CD4-positive, alpha-beta T cell treated with Interleukin-15 for 1 hour (primary cell): ENCODE results near the gene ZNF512B.
A peak's percentile ranks its signal among the peaks of the same experiment; 100 is the strongest.
"Not testable (repeated sequence)": the region's sequence is repeated elsewhere in the genome, so short reads cannot be mapped to it uniquely, and the experiment has no call there.

Experiments
- DNase-seq: peaks from one replicate; pipeline ENCODE4 v3.0.0-alpha.2; 2020

The ZNF512B gene, protein sequence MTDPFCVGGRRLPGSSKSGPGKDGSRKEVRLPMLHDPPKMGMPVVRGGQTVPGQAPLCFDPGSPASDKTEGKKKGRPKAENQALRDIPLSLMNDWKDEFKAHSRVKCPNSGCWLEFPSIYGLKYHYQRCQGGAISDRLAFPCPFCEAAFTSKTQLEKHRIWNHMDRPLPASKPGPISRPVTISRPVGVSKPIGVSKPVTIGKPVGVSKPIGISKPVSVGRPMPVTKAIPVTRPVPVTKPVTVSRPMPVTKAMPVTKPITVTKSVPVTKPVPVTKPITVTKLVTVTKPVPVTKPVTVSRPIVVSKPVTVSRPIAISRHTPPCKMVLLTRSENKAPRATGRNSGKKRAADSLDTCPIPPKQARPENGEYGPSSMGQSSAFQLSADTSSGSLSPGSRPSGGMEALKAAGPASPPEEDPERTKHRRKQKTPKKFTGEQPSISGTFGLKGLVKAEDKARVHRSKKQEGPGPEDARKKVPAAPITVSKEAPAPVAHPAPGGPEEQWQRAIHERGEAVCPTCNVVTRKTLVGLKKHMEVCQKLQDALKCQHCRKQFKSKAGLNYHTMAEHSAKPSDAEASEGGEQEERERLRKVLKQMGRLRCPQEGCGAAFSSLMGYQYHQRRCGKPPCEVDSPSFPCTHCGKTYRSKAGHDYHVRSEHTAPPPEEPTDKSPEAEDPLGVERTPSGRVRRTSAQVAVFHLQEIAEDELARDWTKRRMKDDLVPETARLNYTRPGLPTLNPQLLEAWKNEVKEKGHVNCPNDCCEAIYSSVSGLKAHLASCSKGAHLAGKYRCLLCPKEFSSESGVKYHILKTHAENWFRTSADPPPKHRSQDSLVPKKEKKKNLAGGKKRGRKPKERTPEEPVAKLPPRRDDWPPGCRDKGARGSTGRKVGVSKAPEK

DNA sequence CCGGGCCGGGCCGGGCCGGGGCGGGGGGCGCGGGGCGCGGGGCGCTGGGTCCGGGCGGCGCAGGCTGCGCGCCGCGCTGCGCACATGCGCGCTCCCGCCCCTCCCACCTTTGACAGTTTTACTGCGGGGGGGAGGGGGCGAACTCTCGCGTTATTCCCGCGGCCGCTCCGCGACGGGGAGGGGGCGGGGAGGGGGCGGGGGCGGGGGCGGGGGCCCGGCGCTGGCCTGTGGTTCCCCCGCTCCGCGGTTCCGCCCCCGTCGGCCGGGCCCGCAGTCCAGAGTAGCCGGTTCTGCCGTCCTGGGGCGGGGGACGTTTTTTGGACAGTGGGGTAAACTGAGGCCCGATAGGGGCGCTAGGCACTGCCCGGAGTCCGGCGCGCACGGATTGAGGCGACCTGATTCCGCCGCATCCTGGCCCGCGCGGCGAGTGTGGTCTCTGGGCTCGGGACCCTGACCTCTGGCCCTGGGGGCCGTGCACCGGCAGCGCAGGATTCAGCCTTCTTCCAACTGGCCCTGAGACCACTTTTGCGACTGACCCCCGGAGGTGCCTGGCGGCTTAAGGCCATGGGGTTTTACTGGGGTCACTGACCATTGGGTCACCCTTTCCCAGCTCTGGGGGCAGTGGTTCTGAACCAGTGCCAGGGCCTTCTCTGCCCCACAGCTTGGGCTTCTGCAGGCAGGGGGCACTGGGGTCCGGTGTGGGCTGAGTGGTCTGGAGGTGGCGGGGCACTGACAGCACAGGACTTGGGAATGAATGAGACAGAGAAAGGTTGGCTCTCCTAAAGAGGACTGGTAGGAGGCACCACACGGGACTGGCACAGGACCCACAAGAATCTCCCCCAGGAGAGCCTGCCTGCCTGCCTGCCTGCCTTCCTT lies at the start of gene ZNF512B:
ZNF512B (minus strand) TSS at position 93 of the 876 bp plus-strand sequence. CDS start 1,980 bp downstream, outside the sequence.
- DNase-seq, result peak; percentile 64

DNA sequence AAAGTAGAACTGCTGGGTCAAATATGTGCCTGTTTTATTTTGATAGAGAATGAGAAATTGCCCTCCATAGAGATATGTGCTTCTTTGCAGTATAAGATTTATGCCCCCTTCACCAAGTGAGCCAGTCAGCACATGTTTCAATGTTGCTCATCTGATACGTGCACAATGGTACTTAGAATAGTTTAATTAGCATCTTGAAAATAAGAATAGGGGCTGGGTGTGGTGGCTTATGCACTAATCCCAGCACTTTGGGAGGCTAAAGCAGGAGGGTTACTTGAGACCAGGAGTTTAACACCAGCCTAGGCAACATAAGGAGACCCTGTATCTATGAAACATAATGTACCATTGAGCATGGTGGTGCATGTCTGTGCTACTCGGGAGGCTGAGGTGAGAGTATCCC lies 45.9 kb upstream of the ZNF512B start:
- DNase-seq, result no peak

DNA sequence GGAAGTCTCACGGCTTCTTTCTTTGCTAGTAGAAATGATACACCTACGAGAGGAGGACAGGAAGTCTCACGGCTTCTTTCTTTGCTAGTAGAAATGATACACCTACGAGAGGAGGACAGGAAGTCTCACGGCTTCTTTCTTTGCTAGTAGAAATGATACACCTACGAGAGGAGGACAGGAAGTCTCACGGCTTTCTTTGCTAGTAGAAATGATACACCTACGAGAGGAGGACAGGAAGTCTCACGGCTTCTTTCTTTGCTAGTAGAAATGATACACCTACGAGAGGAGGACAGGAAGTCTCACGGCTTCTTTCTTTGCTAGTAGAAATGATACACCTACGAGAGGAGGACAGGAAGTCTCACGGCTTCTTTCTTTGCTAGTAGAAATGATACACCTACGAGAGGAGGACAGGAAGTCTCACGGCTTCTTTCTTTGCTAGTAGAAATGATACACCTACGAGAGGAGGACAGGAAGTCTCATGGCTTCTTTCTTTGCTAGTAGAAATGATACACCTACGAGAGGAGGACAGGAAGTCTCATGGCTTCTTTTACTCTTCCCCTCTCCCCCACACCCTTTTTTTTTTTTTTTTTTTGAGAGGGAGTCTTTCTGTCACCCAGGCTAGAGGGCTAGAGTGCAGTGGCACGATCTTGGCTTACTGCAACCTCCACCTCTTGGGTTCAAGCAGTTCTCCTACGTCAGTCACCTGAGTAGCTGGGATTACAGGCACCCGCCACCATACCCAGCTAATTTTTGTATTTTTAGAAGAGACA lies 42.8 kb upstream of the ZNF512B start:
- not testable (repeated sequence) for DNase-seq

DNA sequence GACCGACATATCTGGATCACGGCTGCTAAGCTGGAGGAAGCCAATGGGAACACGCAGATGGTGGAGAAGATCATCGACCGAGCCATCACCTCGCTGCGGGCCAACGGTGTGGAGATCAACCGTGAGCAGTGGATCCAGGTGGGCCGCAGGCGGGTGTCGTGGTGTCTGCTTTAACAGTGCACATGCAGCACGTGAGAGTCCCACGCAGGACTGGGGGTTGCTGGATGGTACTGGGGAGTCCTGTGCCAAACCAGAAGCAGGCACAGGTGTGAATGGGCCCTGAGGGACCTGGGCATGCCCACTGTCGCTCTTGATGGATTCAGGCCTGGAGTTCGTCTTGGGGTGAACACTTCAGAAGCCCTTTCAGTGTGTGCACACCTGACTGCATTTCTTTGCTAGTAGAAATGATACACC lies 41.6 kb upstream of the ZNF512B start:
- DNase-seq, result no peak

DNA sequence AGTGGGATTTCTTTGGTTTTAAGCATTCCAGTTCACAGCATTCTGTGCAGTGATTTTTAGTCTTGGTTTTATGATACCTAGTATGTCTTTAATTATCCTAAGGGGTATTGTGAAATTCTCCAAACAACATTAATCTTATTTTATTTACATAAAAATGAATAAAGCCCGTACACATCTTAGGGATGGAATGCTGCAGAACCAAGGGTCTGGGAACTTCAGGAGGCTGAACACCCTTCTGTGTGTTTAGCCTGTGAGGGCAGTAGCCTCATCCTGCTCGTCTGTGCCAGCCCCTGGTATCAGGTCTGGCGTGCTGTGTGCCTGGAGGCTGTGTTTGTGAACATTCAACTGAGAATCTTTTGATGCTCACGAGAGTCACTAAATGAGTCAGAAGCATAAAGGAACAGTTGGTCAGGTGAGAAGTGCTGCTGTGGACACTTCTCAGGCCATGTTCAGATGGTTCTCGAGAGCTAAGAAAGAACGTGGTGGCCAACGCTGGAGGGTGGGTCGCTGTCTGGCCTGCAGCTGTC lies 41.0 kb upstream of the ZNF512B start:
- DNase-seq, result no peak

DNA sequence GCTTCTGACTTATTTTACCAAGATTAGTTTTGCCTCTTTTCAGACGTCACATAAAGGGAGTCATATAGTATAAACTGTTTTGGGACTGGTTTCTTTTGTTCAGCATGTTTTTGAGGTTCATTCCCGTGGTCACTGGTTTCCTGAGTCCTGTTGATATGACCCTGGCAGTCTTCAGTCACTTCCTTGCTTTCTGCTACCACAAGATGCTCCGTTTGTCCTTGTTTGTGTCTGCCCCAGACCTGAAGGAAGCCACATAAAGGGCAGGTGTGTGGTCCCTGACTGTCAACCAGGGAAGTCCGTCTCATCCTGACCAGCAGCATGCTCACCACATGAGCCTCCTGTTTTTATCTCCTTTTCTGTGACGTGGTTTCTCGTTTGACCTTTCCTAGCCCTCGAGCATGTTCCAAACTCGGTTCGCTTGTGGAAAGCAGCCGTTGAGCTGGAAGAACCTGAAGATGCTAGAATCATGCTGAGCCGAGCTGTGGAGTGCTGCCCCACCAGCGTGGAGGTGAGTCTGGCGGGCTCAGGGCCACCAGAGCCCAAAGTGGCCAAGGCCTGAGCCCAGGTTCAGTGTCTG lies 40.2 kb upstream of the ZNF512B start:
- no peak for DNase-seq

DNA sequence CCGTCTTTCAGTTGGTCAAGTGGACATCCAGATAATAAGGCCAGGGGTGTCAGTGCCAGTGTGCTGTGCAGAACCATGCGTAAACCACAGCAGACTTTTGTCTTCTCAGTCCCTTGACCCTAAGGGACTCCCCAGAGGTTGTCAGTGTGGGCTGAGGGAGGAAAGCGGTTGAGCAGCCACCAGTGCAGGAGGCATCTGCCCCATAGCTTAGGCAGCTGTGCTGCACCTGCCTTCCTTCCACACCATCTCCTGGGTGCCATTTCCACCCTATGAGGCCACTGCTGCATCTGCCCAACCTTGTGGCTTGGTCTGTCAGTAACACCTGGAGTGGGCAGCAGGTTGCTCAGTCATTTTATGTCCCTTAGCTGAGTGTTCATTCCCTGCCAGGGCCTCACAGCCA lies 37.2 kb upstream of the ZNF512B start:
- DNase-seq, result no peak

DNA sequence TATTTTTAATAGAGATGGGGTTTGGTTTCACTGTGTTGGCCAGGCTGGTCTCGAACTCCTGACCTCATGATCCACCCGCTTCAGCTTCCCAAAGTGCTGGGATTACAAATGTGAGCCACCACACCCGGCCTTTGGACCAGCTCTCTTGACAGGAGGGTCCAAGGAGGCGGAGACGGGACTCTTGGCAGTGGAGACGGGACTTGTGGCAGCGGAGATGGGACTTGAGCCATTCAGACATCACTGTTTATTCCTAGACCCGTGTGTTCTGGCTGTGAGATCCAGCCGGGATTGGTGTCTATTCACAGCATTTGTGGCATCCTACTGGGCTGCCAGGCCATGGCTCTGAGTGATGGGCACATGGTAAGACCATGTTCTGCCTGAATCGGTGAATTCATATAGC lies 36.8 kb upstream of the ZNF512B start:
- DNase-seq, result no peak

DNA sequence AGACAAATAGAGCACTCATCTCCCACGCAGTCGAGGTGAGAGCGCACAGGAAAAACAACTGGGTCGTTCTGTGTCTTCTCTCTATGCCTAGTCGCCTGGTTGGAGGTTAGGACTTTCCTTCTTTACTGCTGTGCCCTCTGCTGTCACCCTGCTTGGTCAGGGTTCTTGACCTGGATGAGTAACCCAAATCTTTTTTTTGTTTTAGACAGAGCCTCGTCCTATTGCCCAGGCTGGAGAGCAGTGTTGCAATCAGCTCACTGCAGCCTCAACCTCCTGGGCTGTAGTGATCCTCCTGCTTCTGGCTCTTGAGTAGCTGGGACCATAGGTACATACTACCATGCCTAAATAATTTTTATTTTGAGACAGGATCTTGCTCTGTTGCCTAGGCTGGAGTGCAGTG lies 35.7 kb upstream of the ZNF512B start:
- DNase-seq, result no peak

DNA sequence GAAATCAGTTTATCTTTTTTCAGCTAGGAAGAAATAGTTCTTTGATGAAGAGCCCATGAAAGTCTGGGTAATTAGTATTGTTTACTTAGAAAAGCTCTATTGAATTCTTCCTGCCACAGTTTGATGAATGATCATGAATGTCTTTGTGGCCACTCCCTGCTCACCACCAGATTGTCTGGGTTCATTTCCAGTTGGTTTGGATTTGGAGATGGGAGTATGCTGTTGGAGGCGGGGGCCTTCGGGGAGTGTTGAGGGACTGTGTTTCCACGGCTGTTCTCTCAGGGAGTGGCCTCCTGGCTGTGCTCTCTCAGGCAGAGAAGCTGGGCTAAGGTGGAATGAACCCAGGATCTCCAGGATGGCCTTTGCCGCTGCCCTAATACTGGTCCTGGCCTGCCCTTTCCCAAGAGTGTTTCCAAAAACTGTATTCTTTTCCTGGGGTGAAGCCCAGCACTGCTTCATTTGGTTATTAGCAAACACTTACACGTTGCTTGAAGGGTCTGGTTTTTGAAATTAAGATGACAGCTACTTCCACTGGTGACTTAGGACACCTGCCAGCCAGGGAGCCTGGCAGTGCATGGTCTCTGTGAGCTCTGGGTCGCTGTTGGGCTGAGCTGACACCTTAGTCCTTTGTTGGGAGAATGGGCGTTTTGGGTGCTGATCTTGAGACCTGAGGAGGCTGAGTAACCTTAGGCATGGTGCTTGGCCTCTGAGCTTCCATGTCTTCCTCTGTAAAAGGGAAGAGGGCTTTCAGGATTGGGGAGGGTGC lies 34.4 kb upstream of the ZNF512B start:
- no peak for DNase-seq

DNA sequence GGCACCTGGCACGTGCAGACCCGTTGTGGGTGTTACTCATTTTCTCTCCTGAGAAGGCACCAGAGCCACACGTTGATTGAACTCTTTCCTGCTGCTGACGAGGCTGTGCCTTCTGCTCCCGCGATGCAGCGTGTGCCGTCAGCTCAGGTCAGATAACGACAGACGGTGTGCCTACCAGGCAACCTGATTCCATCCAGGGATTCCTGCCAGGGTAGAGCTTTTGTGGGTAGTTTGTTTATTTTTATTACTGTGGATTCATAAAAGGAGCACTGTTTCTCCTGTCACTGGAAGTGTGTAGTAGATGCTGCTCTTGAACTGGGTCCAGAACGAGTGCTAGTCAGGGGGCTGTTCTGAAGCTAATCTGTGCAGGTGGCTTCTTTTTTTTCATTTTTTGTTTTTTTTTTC lies 31.9 kb upstream of the ZNF512B start:
- DNase-seq, result no peak

DNA sequence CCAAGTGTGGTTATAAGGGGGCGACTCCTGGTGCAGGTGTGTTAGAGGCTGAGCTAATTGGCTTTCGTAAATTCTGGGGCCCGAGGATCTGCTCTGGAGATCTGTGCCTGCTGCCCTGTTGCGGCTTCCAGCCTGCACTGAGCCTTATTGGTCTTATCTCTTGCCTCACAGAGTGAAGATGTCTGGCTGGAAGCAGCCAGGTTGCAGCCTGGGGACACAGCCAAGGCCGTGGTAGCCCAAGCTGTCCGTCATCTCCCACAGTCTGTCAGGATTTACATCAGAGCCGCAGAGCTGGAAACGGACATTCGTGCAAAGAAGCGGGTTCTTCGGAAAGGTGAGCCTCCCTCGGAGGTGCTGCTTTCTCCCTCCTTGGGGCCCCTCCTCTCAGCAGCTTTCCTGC lies 31.2 kb upstream of the ZNF512B start:
- DNase-seq, result no peak

DNA sequence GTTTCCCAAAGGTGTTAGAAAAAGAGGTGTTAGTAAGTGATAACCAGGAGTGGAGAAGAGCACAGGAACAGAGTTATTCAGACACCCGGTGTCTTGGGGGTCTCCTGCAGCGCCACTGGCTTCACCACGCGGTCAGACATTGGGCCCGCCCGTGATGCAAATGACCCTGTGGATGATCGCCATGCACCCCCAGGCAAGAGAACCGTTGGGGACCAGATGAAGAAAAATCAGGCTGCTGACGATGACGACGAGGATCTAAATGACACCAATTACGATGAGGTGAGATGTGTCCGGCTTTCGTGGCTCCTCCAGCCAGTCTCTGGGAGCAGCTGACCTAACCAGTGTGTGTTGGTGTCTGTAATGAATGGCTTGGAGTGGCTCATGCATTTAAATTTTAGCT lies 13.2 kb upstream of the ZNF512B start:
- DNase-seq, result no peak

DNA sequence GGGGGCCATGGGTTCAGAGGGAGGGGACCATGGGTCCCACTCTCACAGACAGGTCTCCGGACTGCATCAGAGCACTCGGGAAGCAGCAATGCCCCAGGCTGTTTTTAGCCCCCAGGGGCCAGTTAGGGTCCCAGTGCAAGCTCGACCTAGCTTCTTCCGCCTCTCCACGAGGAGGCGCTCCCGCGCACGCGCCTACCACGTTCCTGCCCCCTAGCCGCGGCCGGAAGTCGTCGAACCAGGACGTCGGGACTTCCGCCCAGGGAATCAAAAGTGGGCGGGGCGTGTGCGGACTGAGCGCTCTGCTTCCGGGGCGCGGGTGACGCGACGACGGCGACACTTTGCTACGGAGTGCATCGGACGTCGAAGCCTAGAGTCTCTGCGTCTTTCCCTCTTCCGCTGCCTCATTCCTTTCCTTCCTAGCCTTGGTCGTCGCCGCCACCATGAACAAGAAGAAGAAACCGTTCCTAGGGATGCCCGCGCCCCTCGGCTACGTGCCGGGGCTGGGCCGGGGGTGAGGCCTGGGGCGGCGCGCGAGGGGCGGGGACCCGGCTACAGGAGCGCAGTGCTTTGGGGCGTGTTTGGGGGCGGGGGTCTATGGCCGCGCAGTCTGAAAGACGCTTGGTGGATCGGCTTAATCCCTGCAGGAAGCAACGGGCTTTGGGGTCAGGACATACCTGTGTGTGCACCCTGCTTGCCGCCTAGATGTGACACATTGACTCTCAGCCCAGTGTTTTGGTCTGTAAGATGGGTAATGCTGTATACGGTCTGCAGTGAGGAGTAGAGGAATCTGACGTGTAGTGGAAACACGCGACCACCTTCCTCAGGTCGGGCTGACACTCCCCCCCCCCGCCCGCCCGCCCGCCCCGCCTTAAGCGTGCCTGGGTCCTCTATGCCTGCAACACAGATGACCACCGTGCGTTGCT lies 11.3 kb upstream of the ZNF512B start, which contains the start of gene PRPF6:
PRPF6 (plus strand) TSS at position 327 of the 923 bp plus-strand sequence; CDS start at position 441, 114 bp downstream.
- peak; percentile 96 for DNase-seq

DNA sequence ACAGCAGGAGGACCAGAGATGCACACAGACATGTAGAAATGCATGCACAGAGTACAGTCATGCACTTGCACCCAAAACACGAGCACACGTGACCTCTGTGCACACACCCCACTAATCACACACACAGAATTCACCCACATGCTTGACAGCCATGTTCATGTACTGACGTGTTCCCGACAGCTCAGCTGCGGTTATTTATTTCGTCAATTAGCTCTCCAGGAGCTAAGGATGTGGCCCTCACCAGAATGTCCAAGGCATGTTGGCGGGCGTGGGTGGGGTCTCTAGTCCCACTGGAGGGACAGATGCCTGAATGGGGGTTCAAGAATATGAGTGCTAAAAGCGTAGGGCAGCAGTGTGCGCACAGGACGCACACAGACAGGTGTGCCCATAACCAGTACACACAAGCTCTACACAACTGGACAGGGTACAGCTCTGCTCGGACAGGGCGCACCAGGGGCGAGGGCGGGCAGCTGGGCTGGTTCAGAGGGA lies 10.6 kb upstream of the ZNF512B start:
- no peak for DNase-seq

DNA sequence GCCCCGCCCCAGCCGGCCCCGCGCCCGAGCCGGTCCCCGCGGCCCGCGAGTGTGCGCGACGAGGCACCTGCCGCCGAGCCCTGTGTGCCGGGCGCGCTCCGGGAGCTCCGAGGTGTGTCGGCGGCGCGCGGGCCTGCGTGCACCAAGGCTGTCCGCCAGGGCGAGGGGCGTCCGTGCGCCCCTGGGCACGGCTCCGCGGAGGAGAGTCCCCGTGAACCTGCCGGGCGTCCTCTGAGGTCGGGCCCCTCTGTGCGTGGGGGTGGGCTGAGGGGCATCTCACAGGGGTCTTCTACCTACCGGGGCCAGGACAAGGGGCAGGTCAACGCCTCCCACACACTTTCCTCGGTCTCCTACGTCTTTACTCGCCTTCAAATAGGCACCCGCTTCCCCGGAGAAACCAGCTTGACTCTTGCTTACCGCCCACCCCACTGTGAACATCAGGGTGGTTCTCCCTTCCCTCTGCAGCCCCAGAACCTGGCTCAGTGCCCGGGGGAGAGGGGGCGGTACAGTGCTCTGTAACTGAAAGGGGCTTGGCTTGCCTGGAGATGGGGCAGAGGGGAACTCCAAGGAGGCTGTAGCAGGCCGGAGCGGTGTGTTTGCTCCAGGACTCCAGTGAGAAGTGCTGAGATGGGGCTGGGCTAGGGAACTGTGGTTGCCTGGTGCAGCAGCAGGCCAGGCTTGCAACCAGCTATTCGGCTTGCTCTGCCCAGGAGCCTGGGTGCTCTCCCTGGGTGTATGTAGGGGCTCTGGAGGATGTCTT lies 10.0 kb upstream of the ZNF512B start, which contains the start of gene SAMD10:
SAMD10 (minus strand) TSS at position 86 of the 760 bp plus-strand sequence. CDS start 175 bp downstream, outside the sequence.
- DNase-seq, result peak; percentile 64

DNA sequence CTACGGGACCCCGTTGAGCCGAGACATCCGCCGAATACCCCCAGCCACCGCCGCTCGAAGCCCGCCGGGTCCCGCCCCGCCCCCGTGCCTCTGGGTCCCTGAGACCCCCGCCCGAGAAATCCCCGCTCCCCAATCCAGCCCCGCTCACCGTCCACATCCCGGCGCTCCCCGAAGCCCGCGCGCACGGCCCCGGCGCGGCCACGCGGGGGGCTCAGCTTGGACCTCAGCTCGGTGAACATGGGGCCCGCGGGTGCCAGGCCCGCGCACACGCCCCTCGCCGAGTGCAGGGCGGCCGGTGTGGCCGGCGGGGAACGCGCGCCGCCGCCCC lies 9.5 kb upstream of the ZNF512B start:
- no peak for DNase-seq
